OCI-LY7 (cell line): ENCODE results near the gene CTDSP1. TPM values are rescaled to one million over a fixed set of nuclear protein-coding genes. Genes with fewer than 3 reads are reported as not detected.
A peak's percentile ranks its signal among the peaks of the same experiment; 100 is the strongest.

Experiments
- BruUV-seq: library from RNA; stranded (reverse); fragments of 400-500 nt; replicated peaks from 2 replicates; lab custom pipeline; 2021; lab: Mats Ljungman, UMichigan
- CTCF ChIA-PET: fragments of 300-600 bp; sonication (Branson Sonifier 250); formaldehyde crosslinking; loops from one replicate; lab custom pipeline; 2022; ENCODE audit warnings: antibody characterized with exemption; ENCODE audit not compliant: unreplicated experiment; lab: Charles Lee
- POLR2A ChIA-PET: fragments of 300-600 bp; sonication (Branson Sonifier 250); formaldehyde crosslinking; loops from one replicate; lab custom pipeline; 2022; ENCODE audit warnings: antibody characterized with exemption; lab: Charles Lee
- DNase-seq: peaks from one replicate; pipeline ENCODE4 v3.0.0-alpha.2; 2015; ENCODE audit warnings: low spot score
- H2AFZ ChIP-seq: fragments of 200-600 bp; sonication (generic), shearing (Covaris generic); 2 replicates; pipeline ENCODE4 v1.6.1; 2014; ENCODE audit warnings: mild to moderate bottlenecking, antibody characterized with exemption, low read length, moderate library complexity
- H3K27ac ChIP-seq: fragments of 200-600 bp; sonication (generic); 2 replicates; pipeline ENCODE4 v1.5.1; 2014; ENCODE audit warnings: mixed run types, low read depth, mild to moderate bottlenecking, moderate library complexity, low read length, inconsistent platforms; ENCODE audit not compliant: poor library complexity, severe bottlenecking
- H3K36me3 ChIP-seq: fragments of 200-600 bp; sonication (generic); 2 replicates; pipeline ENCODE4 v1.6.1; 2014; ENCODE audit warnings: mild to moderate bottlenecking, antibody characterized with exemption, low read length, moderate library complexity, mixed read lengths; ENCODE audit not compliant: insufficient read depth
- H3K4me1 ChIP-seq: fragments of 200-600 bp; sonication (generic); 2 replicates; pipeline ENCODE4 v1.5.1; 2014; ENCODE audit warnings: mild to moderate bottlenecking, low read length; ENCODE audit not compliant: insufficient read depth, poor library complexity, severe bottlenecking
- H3K4me2 ChIP-seq: fragments of 200-600 bp; sonication (generic); 2 replicates; pipeline ENCODE4 v1.6.1; 2014; ENCODE audit warnings: mild to moderate bottlenecking, low read length
- H3K4me3 ChIP-seq: fragments of 200-600 bp; sonication (generic); 2 replicates; pipeline ENCODE4 v1.5.1; 2014; ENCODE audit warnings: mild to moderate bottlenecking, low read depth, low read length; ENCODE audit not compliant: poor library complexity, severe bottlenecking
- H3K79me2 ChIP-seq: fragments of 200-600 bp; sonication (generic); 2 replicates; pipeline ENCODE4 v1.6.1; 2016; ENCODE audit warnings: low read depth, mild to moderate bottlenecking, low read length, moderate library complexity, mixed read lengths; ENCODE audit not compliant: insufficient read depth
- H3K9me2 ChIP-seq: fragments of 200-600 bp; sonication (generic); 2 replicates; pipeline ENCODE4 v1.6.1; 2016; ENCODE audit warnings: mild to moderate bottlenecking, low read length, mixed read lengths; ENCODE audit not compliant: insufficient read depth
- H3K9me3 ChIP-seq: fragments of 200-600 bp; sonication (generic); 2 replicates; pipeline ENCODE4 v1.6.1; 2014; ENCODE audit warnings: mild to moderate bottlenecking, mixed run types, low read length, mixed read lengths
- H4K20me1 ChIP-seq: fragments of 200-600 bp; sonication (generic); 2 replicates; pipeline ENCODE4 v1.6.1; 2014; ENCODE audit warnings: mild to moderate bottlenecking, antibody characterized with exemption, low read length, moderate library complexity, mixed read lengths; ENCODE audit not compliant: insufficient read depth
- CTCF ChIP-seq: fragments of 200-600 bp; sonication (generic); conservative IDR thresholded peaks from 2 replicates; pipeline ENCODE4 v1.5.1; 2014; ENCODE audit warnings: mild to moderate bottlenecking, antibody characterized with exemption, low read length, moderate library complexity, mixed read lengths
- EZH2phosphoT487 ChIP-seq: fragments of 200-600 bp; sonication (generic); IDR thresholded peaks from 2 replicates; pipeline ENCODE4 v1.6.1; 2018; ENCODE audit warnings: low read depth, borderline replicate concordance, mild to moderate bottlenecking, mixed run types, antibody characterized with exemption, low read length, moderate library complexity, mixed read lengths
- intact Hi-C: fragments of 100-400 bp; cut with micrococcal nuclease; formaldehyde crosslinking; loops from one replicate; pipeline ENCODE4 v1.10.0; 2022; ENCODE audit not compliant: unreplicated experiment
- total RNA-seq, 2 experiments: library from RNA; depleted of rRNA in 1 of 2; stranded (reverse); fragments of >200 nt in 1 of 2; shearing (Covaris generic) in 1 of 2; gene quantifications; 2 replicates each; pipeline ENCODE4 v1.2.3, GENCODE V29; 2014 to 2022

Gene CTDSP1
- total RNA-seq, 2 experiments from 2014 or later: 95.3 to 152 TPM

GRCh38 chr2:218406949-218407618 lies 7.4 kb downstream of the CTDSP1 start:
- Histone ChIP-seq H3K4me3 (peak overlapping the region; percentile 45), H3K4me2 (peak overlapping the region; percentile 64), H3K79me2 (no peaks in the 10 kb centered on the region; the same call in 1 of the 2 replicates), H3K9me2 (no peaks in the 10 kb centered on the region), H2AFZ (peak overlapping the region; percentile 75; the same call in 1 of the 2 replicates), H3K4me1 (peaks cover 47% of the 10 kb centered on the region), H3K36me3 (peaks cover 34% of the 10 kb centered on the region), H4K20me1 (no peaks in the 10 kb centered on the region), H3K9me3 (no peaks in the 10 kb centered on the region), H3K27ac (peak overlapping the region; percentile 48)
- intact Hi-C loops: loop anchor here (1.0 to 2.0 kb wide), 2 partner anchors 59 to 242 kb away; no protein-coding TSS in a partner anchor
- TF ChIP-seq EZH2phosphoT487 (no peak), CTCF (no peak)
- POLR2A ChIA-PET: interaction anchor here (0.9 to 1.0 kb wide), 2 partner anchors 143 to 151 kb away, joined by 3 to 4 read pairs; no protein-coding TSS in a partner anchor
- TSS peak; percentile 7 for BruUV-seq
- CTCF ChIA-PET: no interaction called here
- DNase-seq: no peak

- Histone ChIP-seq H3K4me1 (peaks cover 47% of the 10 kb centered on the region), H2AFZ (no peak overlapping the region), H3K9me3 (no peaks in the 10 kb centered on the region), H3K27ac (no peak overlapping the region), H3K4me2 (no peak overlapping the region), H3K4me3 (no peak overlapping the region), H4K20me1 (no peaks in the 10 kb centered on the region), H3K9me2 (no peaks in the 10 kb centered on the region), H3K36me3 (peaks cover 27% of the 10 kb centered on the region; the same call in 1 of the 2 replicates), H3K79me2 (no peaks in the 10 kb centered on the region)
- no TSS peak for BruUV-seq
- intact Hi-C loops: loop anchor here (2.0 kb wide), 1 partner anchor 241 kb away; no protein-coding TSS in a partner anchor
- TF ChIP-seq EZH2phosphoT487 (no peak), CTCF (no peak)
- CTCF ChIA-PET: no interaction called here
- POLR2A ChIA-PET: no interaction called here
- peak; percentile 9 for DNase-seq
These were observed 8.0 kb downstream of the CTDSP1 start for GRCh38 chr2:218407717-218408116.

GRCh38 chr2:218418321-218418716 lies 18.7 kb downstream of the CTDSP1 start:
- no peak for DNase-seq
- H4K20me1 ChIP-seq: no peaks in the 10 kb centered on the region
- BruUV-seq: no TSS peak
- H3K9me2 ChIP-seq: no peaks in the 10 kb centered on the region
- intact Hi-C loops: no loop called here
- no peak overlapping the region for H2AFZ ChIP-seq
- no peaks in the 10 kb centered on the region for H3K9me3 ChIP-seq
- TF ChIP-seq EZH2phosphoT487 (no peak), CTCF (no peak)
- POLR2A ChIA-PET: no interaction called here
- no peak overlapping the region for H3K4me2 ChIP-seq
- CTCF ChIA-PET: no interaction called here
- H3K79me2 ChIP-seq: no peaks in the 10 kb centered on the region
- H3K36me3 ChIP-seq: no peaks in the 10 kb centered on the region
- H3K27ac ChIP-seq: no peak overlapping the region
- no peaks in the 10 kb centered on the region for H3K4me1 ChIP-seq
- H3K4me3 ChIP-seq: no peak overlapping the region
